Peyer's patch (tissue), 4 donors: ENCODE results near the gene UPK3A.

ENCODE experiments used
- CTCF ChIP-seq, 6 experiments: fragments of 450-650 bp in 4 of 6; fragments of 200-600 bp in 2 of 6; sonication (generic) in 1 of 6; IDR thresholded peaks; one replicate each; pipeline ENCODE4 v1.5.1; 2017 to 2019; ENCODE audit warnings: antibody characterized with exemption in 6 of 6, mild to moderate bottlenecking in 3 of 6, moderate library complexity in 1 of 6
- POLR2A ChIP-seq, 2 donors: fragments of 450-650 bp; IDR thresholded peaks; one replicate each; pipeline ENCODE4 v1.5.1; 2017; ENCODE audit warnings: antibody characterized with exemption in 2 of 2, mild to moderate bottlenecking in 2 of 2, moderate library complexity in 2 of 2

DNA sequence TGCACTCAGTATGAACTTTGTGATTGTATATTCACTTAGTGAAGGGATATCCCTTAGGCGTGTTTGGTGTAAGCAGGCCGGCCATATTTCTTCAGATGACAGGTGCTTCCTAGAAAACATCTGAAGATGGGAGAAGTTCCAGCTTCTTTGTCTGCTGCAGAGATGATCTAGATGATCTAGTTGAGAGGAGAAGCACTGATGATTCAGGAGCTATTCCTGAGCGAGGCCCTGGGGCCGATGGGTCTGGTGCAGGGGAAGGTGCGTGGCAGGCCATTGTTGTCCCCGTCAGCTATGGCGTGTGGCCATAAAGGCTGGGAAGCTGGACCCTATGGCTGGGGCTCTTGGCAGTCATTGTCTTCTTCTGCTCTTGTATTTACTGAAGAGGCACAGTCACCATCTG lies 38.9 kb downstream of the UPK3A start:
- TF ChIP-seq CTCF (IDR thresholded peaks at IDR 0.05) (no peak), POLR2A (IDR thresholded peaks at IDR 0.05) (no peak)
